HG02884 (cell line): ENCODE measurements around the gene TMEM175.
"Not testable (repeated sequence)": the region's sequence is repeated elsewhere in the genome, so short reads cannot be mapped to it uniquely, and the experiment has no call there.

Experiments
- ATAC-seq: cut with Tn5 transposase; IDR thresholded peaks from one replicate; pipeline ENCODE4 v1.9.1; 2021; ENCODE audit warnings: mild to moderate bottlenecking, moderate library complexity; ENCODE audit not compliant: unreplicated experiment

The TMEM175 gene

DNA sequence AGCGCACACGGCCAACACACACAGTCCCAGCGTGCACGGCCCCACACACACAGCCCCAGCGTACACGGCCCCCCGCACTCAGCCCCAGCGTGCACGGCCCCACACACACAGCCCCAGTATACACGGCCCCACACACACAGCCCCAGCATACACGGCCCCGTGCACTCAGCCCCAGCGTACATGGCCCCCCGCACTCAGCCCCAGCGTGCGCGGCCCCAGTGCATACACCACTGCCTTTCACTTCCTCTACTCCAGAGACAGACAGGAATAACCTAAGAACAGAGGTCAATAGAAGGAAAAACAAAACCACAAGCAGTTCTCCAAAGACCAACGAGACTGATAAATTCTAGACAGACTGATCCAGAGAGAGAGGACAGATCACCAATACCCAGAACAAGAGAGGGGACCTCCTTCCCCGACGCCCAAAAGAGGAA, 17.2 kb upstream of the TMEM175 start:
- ATAC-seq: no peak

GRCh38 chr4:915595-915994, 16.7 kb upstream of the TMEM175 start:
- ATAC-seq: no peak

DNA sequence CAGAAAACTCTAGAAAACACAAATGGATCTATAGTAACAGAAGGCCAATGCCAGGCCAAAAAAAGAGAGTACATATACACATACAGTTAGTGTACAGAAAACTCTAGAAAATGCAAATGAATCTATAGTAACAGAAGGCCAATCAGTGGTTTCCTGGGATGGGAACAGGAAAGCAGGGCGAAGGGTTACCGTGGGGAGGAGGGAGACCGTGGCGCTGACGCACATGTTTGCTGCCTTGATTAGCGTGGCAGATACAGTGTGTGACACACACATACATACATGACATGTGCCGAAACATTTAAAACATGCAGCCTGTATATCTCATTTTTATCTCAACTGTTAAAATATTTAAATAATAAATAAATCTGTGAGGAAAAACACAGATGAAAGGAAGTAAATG, 14.8 kb upstream of the TMEM175 start:
- ATAC-seq: no peak

- no peak for ATAC-seq
These were observed 14.3 kb upstream of the TMEM175 start for GRCh38 chr4:917992-918391.

DNA sequence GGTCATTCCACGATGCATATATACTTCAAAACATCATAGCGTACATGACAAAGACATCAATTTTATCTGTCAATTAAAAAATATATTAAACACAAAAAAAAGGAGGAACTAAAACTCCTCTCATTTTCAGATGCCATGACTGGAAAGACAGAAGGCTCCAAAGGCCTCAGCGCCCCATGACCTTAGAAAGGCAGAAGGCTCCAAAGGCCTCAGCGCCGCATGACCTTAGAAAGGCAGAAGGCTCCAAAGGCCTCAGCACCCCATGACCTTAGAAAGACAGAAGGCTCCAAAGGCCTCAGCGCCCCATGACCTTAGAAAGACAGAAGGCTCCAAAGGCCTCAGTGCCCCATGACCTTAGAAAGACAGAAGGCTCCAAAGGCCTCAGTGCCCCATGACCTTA, 13.7 kb upstream of the TMEM175 start:
- ATAC-seq: not testable (repeated sequence)

DNA sequence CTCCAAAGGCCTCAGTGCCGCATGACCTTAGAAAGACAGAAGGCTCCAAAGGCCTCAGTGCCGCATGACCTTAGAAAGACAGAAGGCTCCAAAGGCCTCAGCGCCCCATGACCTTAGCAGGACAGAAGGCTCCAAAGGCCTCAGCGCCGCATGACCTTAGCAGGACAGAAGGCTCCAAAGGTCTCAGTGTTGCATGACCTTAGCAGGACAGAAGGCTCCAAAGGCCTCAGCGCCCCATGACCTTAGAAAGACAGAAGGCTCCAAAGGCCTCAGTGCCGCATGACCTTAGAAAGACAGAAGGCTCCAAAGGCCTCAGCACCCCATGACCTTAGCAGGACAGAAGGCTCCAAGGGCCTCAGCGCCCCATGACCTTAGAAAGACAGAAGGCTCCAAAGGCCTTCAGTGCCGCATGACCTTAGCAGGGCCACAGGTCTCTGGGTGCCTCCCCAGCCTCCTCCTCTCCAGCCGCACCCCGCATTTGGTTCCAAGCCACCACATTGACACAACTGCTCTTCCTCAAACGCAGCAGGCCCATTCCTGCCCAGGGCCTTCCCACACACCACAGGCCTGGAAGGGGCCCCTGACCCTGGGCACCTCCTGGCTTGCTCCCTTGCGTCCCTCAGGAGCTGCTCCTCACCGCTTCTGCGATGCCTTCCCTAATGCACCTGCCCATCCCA, 13.1 kb upstream of the TMEM175 start:
- ATAC-seq: not testable (repeated sequence)

DNA sequence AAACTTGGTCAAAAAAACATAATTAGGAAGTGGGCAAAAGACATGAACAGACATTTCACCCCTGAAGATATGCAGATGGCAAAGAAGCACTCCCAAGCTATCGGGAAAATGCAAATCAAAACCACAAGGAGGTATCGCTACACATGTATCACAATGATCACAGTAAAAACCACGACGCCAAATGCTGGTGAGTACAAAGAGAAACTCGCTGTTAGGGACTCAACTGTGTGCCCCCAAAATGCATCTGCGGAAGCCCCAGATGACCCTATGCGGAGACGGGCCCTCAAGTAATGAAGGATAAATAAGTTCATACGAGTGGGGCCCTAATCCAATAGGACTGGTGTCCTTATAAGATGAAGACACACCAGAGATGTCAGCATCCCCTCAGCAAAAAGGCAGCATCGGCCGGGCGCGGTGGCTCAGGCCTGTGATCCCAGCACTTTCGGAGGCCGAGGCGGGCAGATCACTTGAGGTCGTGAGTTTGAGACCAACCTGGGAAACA, 10.4 kb upstream of the TMEM175 start:
- ATAC-seq: no peak

DNA sequence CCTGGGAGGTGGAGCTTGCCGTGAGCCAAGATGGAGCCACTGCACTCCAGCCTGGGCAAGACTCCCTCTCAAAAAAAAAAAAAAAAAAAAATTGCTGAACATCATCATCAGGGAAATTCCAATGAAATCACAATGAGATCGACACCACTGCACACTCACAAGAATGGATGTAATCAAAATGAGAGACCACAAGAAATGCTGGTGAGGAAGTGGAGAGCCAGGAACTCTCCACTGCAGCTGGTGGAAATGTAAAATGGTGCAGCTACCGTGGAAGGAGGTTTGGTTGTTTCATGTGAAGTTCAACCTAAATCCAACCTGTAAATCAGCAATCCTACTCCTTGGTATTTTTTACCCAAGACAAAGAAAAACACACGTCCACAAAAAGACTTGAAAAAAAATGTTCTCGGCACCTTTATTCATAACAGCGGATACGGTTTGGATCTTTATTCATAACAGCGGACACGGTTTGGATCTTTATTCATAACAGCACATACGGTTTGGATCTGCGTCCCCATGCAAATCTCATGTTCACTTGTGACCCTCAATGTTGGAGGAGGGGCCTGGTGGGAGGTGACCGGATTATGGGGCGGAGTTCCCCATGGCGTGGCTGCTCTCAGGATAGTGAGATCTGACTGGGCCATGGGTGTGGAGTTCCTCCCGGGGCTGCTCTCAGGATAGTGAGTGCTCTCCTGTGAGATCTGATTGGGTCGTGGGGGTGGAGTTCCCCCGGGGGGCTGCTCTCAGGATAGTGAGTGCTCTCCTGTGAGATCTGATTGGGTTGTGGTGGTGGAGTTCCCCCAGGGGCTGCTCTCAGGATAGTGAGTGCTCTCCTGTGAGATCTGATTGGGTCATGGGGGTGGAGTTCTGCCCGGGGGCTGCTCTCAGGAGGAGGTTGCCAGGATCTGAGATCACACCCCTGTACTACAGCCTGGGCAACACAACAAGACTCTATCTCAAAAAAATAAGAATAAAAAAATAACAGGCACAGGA, 7.9 kb upstream of the TMEM175 start:
- no peak for ATAC-seq

DNA sequence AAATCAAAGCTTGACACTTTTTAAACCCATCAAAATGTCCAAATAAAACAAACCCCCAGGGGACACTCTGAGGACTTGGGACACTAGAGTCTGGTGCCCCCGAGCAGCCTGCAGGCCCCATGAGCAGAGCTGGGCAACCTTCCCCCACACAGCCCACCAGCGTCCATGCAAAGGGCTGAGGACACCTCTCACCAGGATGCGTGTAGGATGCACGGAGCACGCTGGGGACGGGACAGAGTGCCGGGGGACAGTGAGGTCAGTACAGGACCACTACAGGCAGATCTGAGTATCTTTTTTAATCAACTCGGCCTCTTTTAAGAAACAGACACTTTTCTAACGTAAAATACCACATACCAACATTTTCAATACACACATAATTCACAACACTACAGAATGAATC, 7.1 kb upstream of the TMEM175 start:
- no peak for ATAC-seq

- no peak for ATAC-seq
These were observed 6.3 kb upstream of the TMEM175 start for GRCh38 chr4:925771-926500.

- no peak for ATAC-seq
These were observed 5.7 kb upstream of the TMEM175 start for GRCh38 chr4:926538-926937.

DNA sequence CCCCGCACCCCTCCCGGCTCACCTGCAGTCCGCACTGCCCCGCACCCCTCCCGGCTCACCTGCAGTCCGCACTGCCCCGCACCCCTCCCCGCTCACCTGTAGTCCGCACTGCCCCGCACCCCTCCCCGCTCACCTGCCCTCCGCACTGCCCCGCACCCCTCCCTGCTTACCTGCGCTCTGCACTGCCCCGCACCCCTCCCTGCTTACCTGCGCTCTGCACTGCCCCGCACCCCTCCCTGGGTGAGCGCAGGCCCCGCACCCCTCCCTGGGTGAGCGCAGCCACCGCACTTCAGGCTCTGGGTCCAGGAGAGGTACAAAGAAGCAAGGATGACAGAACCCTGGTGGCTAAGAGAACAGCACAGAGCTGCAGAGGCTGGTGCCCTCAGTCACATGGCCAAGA, 4.7 kb upstream of the TMEM175 start:
- not testable (repeated sequence) for ATAC-seq

DNA sequence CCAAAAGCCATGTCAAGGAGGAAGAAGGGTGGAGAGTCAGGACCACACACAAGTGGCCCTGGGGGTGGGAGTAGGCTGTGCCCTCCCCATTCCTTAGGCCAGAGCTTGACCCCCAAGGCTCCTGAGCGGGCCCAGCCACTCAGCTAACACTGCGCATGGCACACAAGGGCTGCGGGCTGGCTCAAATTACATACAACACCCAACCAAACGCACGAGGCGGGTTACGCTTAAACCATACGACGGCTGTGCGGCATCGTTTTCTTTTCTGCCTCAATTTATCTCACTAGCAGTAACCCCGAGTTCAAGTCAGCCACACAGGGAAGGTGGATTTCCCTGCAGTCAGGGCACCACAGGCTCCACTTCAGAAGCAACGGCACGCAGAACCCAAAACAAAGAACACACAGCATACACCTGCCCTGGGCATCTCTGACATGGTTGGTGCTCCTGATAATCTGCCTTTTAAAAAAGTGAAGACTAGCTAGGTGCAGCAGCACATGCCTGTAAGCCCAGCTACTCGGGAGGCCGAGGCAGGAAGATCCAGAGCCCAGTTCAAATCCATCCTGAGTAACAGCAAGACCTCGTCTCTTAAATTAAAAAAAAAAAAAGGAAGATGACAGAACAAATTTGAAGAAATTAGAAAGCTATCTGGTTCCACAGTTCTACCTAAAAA, 3.0 kb upstream of the TMEM175 start:
- ATAC-seq: no peak

DNA sequence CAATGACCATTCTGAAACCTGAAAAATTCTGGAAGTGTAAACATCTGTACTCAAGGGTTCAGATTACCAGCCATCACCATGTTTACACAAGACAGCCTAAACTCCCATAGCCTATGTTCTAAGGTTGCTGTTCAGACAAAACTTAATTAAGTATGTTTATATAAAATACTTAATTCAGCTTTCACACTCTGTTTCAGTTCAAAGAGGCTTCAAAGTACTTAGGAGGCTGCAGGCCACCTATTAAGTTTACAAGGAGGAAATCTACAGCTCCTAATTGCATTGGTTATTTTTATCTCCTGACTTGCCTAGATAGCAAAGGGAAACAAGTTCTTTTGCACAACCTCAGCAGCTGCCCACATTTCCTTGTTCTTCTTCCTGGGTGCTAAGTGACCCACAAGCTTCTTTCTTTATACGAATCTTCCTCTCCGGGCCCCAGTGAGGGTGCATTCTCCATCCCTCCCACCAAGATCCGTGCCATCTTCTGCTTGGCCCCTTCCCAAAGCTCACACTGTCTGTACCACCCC, 2.2 kb upstream of the TMEM175 start:
- ATAC-seq: no peak

DNA sequence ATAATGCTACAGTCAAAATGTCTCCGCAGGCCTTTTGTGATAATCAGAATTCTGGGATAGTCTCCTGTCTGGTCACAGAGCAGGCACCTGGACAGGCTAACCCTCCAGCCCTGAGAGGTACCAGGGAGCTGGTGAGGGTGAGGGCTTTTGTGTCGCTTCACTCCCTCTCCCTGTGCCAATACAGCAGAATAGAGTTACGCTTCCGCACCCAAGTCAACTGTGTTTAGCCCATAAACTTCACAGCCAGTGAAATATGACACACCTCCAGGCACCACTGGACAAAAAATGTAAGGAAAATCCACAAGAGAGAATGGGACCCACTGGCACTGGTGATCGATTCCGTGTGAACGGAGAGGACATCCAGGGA, 1.4 kb upstream of the TMEM175 start:
- no peak for ATAC-seq

DNA sequence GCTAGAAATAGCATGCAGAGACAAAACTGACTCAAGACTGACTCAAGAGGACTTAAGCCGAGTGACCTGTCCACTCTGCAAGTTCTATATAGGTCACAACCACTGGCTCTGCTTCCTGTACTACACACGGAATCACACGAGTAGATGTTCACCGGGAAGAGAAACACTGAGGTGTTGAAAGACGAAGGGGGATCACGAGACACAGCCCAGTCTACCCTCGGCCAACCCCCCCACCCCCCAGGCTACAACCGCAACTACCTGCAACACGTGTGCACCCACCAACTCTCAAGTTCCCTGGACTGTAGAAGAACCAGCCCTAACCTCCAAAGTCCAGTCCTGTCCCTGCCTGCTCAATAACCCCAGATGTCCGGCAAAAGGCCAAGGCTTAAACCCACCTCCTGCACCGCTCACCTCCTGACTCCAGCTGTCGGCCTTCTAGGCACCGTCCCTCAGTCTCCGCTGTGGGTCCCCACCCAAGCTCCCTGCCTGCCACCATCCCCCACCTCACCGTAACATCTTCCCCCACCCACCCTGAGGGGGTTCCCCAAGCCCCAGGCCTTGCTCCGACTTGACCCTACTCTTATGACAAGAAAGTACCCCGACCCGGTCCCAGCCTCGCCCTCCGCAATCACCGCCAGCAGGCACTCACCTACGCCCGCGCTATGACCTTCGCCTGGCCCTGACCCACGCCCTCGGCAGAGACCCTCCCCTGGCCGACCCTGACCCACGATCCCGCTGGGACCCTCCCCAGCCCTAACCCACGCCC, 883 bp upstream of the TMEM175 start:
- no peak for ATAC-seq

DNA sequence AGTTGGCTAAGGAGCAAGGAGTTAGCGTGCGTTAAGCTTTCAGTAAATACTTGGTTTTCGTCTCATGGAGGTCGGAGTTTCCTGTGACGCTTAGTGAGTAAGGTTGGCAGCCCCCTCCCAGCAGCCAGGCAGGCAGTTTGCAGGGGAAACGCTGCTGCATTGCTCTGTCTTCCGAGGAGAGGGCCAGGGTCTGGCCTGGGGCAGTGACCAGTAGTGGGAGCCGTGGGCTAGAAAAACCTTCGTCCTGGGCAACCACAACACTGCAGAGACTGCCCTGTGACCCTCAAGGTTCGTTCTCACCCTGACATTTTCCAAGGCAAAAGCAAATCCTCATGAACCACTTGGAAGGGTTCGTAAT, 432 bp downstream of the TMEM175 start:
- ATAC-seq: peak; percentile 0

- ATAC-seq: not testable (repeated sequence)
These were observed 7.2 kb downstream of the TMEM175 start for GRCh38 chr4:939508-939907.

GRCh38 chr4:945274-946102, 13.2 kb downstream of the TMEM175 start:
- ATAC-seq: no peak
